Activated gamma-delta T cell treated with anti-CD3 and anti-CD28 coated beads, Interleukin-2, amount 50 U/mL, for 16 hours (primary cell): ENCODE data around the gene OPTC.
"Not testable (repeated sequence)": the region's sequence is repeated elsewhere in the genome, so short reads cannot be mapped to it uniquely, and the experiment has no call there.

ENCODE experiments used
- DNase-seq: peaks from one replicate; pipeline ENCODE4 v3.0.0-alpha.2; 2020; ENCODE audit warnings: low read depth

OPTC gene

GRCh38 chr1:203517426-203518110 is 23.6 kb downstream of the OPTC start:
- no peak for DNase-seq

- DNase-seq = not testable (repeated sequence)
These were observed 24.2 kb downstream of the OPTC start for GRCh38 chr1:203518139-203518538.

DNA sequence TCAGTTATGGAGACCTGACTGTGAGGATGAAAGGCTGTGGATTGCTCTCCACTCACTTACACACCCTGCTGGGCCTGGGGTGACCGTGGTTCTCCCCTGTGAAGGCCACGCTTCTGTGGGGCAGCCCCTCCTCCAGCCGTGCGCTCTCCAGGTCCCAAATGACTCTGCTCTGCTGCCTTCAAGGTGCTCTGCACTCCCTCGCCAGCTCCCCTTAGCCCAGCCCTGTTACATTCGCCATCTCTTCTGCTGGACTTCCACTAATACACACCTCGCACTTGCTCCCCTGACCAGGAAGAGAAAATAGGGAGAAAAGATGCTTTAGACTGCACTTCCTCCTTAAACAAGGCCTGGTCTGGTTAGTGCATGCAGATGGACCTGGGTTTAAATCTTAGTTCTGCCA is 24.6 kb downstream of the OPTC start:
- no peak for DNase-seq

DNA sequence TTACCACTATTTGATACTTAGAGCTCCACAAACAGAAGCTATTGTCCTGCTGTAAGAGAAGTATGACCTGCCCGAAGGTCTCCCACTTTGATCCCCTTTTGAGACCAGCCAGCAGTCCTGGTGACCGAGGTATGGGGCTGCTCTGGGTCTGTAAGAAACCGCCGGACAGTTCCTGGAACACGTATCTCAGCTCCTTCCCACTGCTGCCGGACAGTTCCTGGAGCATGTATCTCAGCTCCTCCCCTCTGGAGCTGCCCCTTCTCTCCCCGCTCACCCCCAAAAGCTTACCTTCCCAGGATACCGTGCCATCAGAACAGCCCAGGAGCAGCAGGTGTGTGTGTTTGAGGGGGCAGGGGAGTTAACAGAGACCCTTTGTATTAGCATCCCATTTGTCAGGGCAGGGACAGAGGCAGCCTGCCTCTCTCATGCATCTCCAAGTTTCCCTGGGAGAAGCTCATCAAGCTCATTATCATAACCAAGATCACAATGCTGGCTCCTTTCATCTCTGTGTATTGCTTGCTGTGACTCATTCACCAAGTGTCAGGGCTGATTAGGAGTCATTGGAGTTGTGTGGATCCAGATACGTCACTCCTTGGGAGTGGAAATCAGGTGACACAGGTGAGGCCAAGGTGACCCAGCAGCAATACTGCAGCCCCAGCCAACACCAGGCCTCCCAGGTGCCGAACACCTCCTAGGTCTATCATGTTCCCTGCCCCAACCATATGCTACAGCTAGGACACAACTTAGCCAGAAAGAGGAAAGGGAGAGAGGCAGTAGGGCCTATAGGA is 25.3 kb downstream of the OPTC start:
- no peak for DNase-seq

DNA sequence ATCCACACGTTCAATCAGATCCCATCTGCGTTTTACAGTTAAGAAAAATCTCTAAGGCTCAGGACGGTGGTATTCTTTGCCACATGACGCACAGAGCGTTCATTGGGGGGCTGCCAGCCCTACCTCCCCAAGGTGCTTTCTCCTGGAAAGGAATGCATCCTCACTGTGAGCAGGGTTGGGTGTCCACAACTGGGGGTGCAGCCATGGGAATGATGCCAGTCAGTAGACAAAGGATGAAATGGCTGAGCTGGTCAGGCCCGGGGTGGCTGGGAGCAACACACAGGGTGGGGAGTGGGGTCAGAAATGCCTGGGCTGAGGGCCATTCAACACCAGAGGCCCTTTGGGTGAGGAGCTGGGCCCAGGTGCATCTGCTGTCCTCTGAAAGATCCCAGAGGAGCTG is 25.9 kb downstream of the OPTC start:
- DNase-seq = no peak

DNA sequence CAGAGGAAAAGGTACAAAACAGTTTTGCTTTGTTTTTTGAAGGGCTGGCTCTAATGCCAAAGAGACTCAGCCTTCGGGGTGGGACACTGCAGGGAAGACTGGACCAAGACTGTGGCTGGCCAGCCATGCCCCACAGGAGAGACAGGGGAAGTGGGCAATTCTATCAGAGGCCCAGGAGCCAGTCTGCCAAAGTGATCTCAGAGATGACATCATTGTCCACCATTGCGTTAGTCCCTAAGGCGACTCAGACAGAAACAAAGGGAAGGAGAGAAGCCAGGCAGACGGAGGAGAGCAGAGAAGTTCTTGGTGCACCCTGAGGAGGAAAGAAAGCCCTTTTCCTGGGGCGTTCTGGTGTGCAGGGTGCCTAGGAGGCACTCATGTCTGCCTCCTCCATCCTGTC is 26.4 kb downstream of the OPTC start:
- DNase-seq = no peak

DNA sequence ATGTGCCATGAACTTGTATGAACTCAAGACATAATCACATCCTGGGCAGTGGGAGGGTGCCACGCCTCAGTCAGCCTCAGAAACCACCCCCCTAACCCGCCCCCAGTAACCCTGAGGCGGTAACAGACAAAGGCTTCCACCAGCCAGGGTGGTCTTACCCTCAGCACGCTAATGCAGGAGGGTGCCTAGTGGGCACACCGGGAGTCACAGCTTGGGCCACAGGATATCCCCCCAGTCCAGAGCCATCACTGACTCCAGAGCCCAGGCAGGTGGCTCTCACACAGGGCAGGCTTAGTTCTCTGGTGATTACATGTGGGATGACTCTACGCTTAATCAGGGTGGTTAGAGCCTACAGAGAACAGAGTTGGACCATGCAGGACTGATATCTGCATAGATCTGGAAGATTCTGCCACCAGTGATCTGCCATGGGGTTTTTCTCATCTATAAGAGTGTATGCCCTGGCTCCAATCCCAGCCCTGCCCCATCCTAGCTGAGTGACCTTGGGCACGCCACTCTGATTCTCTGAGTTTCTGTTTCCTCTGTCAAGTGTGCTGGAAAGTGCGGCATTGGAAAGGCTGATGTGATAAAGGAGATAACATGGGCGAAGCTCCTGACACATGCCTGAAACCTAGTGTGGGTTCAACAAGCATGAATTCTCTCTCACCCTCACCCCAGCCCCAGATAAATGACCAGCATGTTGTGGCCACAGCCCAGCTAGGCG is 27.3 kb downstream of the OPTC start:
- no peak for DNase-seq

GRCh38 chr1:203521812-203522211 is 27.9 kb downstream of the OPTC start:
- DNase-seq = no peak

DNA sequence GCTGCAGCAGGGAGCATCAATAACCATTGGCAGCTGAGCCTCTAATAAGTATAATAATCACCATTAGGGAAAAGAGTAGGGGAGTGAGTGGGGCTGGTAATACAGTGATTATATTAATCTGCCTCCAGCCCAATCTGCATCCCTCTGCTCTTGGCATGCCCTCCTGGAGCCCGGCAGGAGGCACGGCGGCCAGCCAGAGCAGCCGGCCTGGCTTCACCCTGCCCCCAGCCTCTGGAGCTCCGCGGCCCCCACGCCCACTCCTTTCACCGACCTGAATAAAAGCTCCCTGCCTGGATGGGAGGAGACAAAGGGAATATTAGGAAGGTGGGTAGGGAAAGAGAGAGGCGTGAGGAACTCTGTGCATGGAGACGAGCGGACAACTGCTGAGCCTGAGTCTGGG is 28.3 kb downstream of the OPTC start:
- DNase-seq = no peak

- DNase-seq = no peak
These were observed 29.7 kb downstream of the OPTC start for GRCh38 chr1:203523667-203524066.

DNA sequence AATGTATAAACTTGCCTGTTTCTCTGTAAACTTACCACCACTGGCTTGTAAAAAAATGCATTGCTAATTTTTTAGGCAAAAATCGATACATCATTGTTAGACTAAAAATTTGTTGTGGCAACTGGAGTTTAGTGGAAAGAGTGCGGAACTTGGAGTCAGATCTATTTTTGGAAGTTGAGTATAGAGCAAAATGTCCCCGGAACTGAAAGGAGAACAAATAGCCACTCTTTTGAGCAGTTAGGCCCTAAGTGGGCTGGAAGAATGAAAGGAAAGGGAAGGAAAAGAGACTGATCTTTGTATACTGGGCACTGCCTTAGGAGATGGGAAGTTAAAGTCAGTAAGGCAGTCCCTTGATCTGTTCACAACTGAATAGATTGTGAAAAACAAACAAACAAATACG is 30.2 kb downstream of the OPTC start:
- DNase-seq = no peak

- no peak for DNase-seq
These were observed 30.9 kb downstream of the OPTC start for GRCh38 chr1:203524824-203525223.

- DNase-seq = no peak
These were observed 31.7 kb downstream of the OPTC start for GRCh38 chr1:203525685-203526084.

DNA sequence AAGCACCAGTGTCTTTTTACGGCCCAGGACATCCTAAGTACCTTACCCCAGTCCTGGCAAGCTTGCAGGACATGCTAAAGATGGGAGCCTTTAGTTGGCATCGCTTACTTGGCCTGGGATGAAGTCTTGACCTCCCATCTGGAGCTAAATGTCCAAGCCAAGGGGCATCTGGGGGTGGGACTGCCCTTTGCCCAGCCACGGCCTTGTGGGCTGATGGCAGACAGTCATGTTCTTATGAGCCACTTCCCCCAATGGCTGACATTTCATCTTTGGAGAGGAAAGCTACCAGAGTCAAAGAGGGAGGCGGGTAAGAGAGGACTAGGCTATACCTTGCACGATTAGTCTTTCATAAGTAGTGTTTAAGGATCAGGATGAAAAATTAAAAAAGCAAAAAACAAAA is 32.2 kb downstream of the OPTC start:
- DNase-seq = no peak

DNA sequence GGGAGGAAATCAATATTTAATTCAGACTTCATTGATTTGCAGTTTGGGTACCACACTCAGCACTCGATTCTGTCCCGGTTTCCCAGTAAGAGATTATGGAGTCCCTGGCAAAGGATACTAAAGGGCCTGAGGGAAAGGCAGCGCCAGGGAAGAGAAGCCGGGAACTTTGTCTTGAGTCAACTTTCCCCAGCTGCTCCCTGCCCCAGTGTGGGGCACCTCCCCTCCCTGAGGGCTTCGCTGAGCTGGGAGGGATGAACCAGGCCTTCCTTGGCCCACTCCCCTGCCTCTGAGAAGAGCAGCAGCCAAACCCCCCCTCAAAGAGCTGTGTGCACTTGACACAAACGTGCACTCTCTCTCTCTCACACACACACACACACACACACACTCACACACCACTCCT is 32.6 kb downstream of the OPTC start:
- DNase-seq = no peak

- DNase-seq = no peak
These were observed 33.1 kb downstream of the OPTC start for GRCh38 chr1:203527013-203527412.

- no peak for DNase-seq
These were observed 34.1 kb downstream of the OPTC start for GRCh38 chr1:203528063-203528462.

GRCh38 chr1:203528976-203529835 is 35.3 kb downstream of the OPTC start:
- DNase-seq = no peak

GRCh38 chr1:203531063-203531462 is 37.1 kb downstream of the OPTC start:
- no peak for DNase-seq

GRCh38 chr1:203534012-203534411 is 40.1 kb downstream of the OPTC start:
- DNase-seq = no peak

DNA sequence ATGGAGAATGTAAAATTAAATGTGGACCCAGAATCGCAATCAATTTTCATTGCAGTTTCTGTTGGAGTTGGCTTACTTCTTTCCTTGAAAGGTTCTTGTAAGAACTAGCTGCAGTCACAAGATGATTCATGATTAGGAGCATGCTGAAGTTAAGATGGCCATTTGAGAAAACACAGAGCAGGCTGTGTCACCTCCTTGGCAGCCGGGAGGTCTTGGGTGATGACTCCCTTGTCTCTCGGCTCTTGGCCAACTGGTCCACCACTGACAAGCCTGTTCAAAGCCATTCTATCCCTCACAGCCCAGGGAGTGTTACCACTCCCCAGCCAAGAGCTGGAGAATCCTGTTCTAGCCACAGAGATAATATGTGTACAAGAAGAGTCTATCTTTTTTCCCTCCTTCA is 40.6 kb downstream of the OPTC start:
- no peak for DNase-seq

- DNase-seq = no peak
These were observed 42.6 kb downstream of the OPTC start for GRCh38 chr1:203536575-203536974.
